B cell (primary cell): ENCODE data around the gene UNC13C.

Experiments used
- EZH2 ChIP-seq: IDR thresholded peaks from 2 replicates; pipeline ENCODE4 v1.6.1; 2012; ENCODE audit warnings: borderline replicate concordance, low read depth, mild to moderate bottlenecking, moderate library complexity, low read length; ENCODE audit not compliant: insufficient read depth, poor library complexity, severe bottlenecking
- TF ChIP-seq, protein P1 (sequence below): fragments of 200-600 bp; IDR thresholded peaks from one replicate; pipeline ENCODE4 v1.8.0; 2022; ENCODE audit warnings: antibody characterized with exemption, mild to moderate bottlenecking

DNA sequence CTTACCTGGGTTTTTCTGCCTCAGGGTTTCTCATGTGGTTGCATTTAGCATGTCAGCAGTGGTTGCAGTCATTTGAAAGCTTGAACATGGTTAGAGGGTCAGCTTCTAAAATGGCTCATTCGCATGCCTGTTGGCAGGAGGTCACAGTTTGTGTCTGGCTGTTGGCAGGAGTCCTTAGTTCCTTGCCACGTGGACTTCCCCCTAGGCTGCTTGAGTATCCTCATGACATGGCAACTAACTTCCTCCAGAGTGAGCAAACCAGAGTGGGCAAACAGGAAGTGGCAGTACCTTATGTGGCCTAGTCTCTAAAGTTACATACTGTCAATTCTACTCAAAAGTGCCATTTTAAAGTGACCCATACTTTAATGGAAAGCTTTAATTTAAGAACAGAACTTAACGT, 3.4 kb upstream of the UNC13C start:
- TF ChIP-seq, protein P1, sequence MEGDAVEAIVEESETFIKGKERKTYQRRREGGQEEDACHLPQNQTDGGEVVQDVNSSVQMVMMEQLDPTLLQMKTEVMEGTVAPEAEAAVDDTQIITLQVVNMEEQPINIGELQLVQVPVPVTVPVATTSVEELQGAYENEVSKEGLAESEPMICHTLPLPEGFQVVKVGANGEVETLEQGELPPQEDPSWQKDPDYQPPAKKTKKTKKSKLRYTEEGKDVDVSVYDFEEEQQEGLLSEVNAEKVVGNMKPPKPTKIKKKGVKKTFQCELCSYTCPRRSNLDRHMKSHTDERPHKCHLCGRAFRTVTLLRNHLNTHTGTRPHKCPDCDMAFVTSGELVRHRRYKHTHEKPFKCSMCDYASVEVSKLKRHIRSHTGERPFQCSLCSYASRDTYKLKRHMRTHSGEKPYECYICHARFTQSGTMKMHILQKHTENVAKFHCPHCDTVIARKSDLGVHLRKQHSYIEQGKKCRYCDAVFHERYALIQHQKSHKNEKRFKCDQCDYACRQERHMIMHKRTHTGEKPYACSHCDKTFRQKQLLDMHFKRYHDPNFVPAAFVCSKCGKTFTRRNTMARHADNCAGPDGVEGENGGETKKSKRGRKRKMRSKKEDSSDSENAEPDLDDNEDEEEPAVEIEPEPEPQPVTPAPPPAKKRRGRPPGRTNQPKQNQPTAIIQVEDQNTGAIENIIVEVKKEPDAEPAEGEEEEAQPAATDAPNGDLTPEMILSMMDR, result no peak
- no peak for TF ChIP-seq EZH2
